DOHH2 (cell line): Measurements from ENCODE around the gene MAML1.

ENCODE experiments used
- CTCF ChIP-seq: fragments of 200-600 bp; sonication (generic); IDR thresholded peaks from one replicate; pipeline ENCODE4 v1.5.1; 2014; ENCODE audit warnings: antibody characterized with exemption, mild to moderate bottlenecking, low read depth, low read length; ENCODE audit not compliant: poor library complexity, severe bottlenecking
- EZH2phosphoT487 ChIP-seq: fragments of 200-600 bp; sonication (generic); IDR thresholded peaks from 2 replicates; pipeline ENCODE4 v1.6.1; 2017; ENCODE audit warnings: borderline replicate concordance, mild to moderate bottlenecking, antibody characterized with exemption, low read length, moderate library complexity, mixed read lengths

GRCh38 chr5:179738742-179739141 lies 6.1 kb downstream of the MAML1 start:
- no peak for TF ChIP-seq CTCF
- TF ChIP-seq EZH2phosphoT487, result no peak
